NCI-H2196 (cell line): ENCODE data around the gene RAPGEF3.

Experiments used
- DNase-seq: peaks from one replicate; lab custom pipeline; 2025; ENCODE audit not compliant: unreplicated experiment; lab: John Stamatoyannopoulos, UW

Gene RAPGEF3

GRCh38 chr12:47777741-47778558 lies 19.3 kb upstream of the RAPGEF3 start:
- DNase-seq: peak; percentile 79

- DNase-seq: no peak
Measured at GRCh38 chr12:47777151-47777550, 18.5 kb upstream of the RAPGEF3 start.

GRCh38 chr12:47776471-47777143 lies 17.9 kb upstream of the RAPGEF3 start:
- DNase-seq: no peak

- no peak for DNase-seq
Measured at GRCh38 chr12:47775100-47775911, 16.6 kb upstream of the RAPGEF3 start.

GRCh38 chr12:47774663-47775062 lies 16.0 kb upstream of the RAPGEF3 start:
- no peak for DNase-seq

- DNase-seq: no peak
Measured at GRCh38 chr12:47773858-47774580, 15.3 kb upstream of the RAPGEF3 start.

- peak; percentile 77 for DNase-seq
Measured at GRCh38 chr12:47773062-47773857, 14.6 kb upstream of the RAPGEF3 start, which contains the start of gene SLC48A1. TSS of gene SLC48A1 (plus strand) at chr12:47773238. CDS start at chr12:47773305, 67 bp downstream.

GRCh38 chr12:47772738-47773061 lies 14.0 kb upstream of the RAPGEF3 start:
- DNase-seq: no peak

- DNase-seq: no peak
Measured at GRCh38 chr12:47772094-47772660, 13.5 kb upstream of the RAPGEF3 start.

- DNase-seq: no peak
Measured at GRCh38 chr12:47771304-47771703, 12.6 kb upstream of the RAPGEF3 start.

- DNase-seq: no peak
Measured at GRCh38 chr12:47770086-47770726, 11.5 kb upstream of the RAPGEF3 start.

GRCh38 chr12:47769234-47770085 lies 10.8 kb upstream of the RAPGEF3 start:
- DNase-seq: no peak

- no peak for DNase-seq
Measured at GRCh38 chr12:47768323-47768811, 9.7 kb upstream of the RAPGEF3 start.

- DNase-seq: peak; percentile 62
Measured at GRCh38 chr12:47767216-47767724, 8.6 kb upstream of the RAPGEF3 start.

- DNase-seq: no peak
Measured at GRCh38 chr12:47766502-47767215, 8.0 kb upstream of the RAPGEF3 start.

GRCh38 chr12:47763481-47764346 lies 5.0 kb upstream of the RAPGEF3 start:
- no peak for DNase-seq
